HepG2 (cell line): ENCODE measurements around the gene FHIT. TPM values are rescaled to one million over a fixed set of nuclear protein-coding genes. Genes with fewer than 3 reads are reported as not detected.

Experiments
- ATAC-seq: fragments of 200-7000 bp; cut with Tn5 transposase; 3 replicates; pipeline ENCODE4 v1.9.1; 2020; ENCODE audit warnings: mild to moderate bottlenecking, moderate library complexity
- BruUV-seq: library from RNA; stranded (reverse); fragments of 400-500 nt; replicated peaks from 2 replicates; lab custom pipeline; 2021; lab: Mats Ljungman, UMichigan
- CTCF ChIA-PET: fragments of 300-600 bp; formaldehyde crosslinking; extraction: SDS; loops from one replicate; lab custom pipeline; 2021; ENCODE audit warnings: low total read pairs, inconsistent platforms, low intra/inter-chr PET ratio; lab: Yijun Ruan, JAX
- POLR2A ChIA-PET: fragments of 350-600 bp; sonication (Branson Sonifier 250); formaldehyde crosslinking; loops from one replicate; lab custom pipeline; 2020; ENCODE audit warnings: antibody characterized with exemption, inconsistent platforms; lab: Yijun Ruan, JAX
- DNase-seq: peaks from one replicate; pipeline ENCODE4 v3.0.0-alpha.2; 2015; ENCODE audit warnings: low spot score
- FAIRE-seq: peaks from 3 replicates; lab custom pipeline; 2011; peaks lifted over from hg19 to GRCh38; lab: Jason Lieb, UNC
- H2AFZ ChIP-seq: one replicate; pipeline ENCODE4 v1.6.1; 2011; ENCODE audit warnings: low read length, inconsistent platforms
- H3K27ac ChIP-seq: fragments of 300-600 bp; 3 replicates; pipeline ENCODE4 v1.8.0; 2011; ENCODE audit warnings: mixed run types, mild to moderate bottlenecking, mixed read lengths, low read length, inconsistent platforms; ENCODE audit not compliant: insufficient read depth; ENCODE audit errors: extremely low read length
- H3K27me3 ChIP-seq, 2 experiments: fragments of 200-600 bp in 1 of 2; 2 replicates in 1 of 2; 3 replicates in 1 of 2; pipeline versions ENCODE4 v1.6.0 to v1.8.0; 2011; ENCODE audit warnings: low read length in 2 of 2, mild to moderate bottlenecking in 2 of 2, moderate library complexity in 2 of 2, inconsistent platforms in 1 of 2; ENCODE audit not compliant: insufficient read depth in 2 of 2, control insufficient read depth in 1 of 2
- H3K36me3 ChIP-seq, 2 experiments: fragments of 200-600 bp in 1 of 2; replicated peaks in 1 of 2; 2 replicates in 1 of 2; 3 replicates in 1 of 2; pipeline versions ENCODE4 v1.5.1 to v1.8.0; 2011; ENCODE audit warnings: low read length in 2 of 2, inconsistent platforms in 1 of 2; ENCODE audit not compliant: insufficient read depth in 2 of 2, control insufficient read depth in 1 of 2
- H3K4me1 ChIP-seq: 2 replicates; pipeline ENCODE4 v1.5.1; 2012; ENCODE audit warnings: low read length, inconsistent platforms; ENCODE audit not compliant: insufficient read depth
- H3K4me2 ChIP-seq: 2 replicates; pipeline ENCODE4 v1.6.0; 2011; ENCODE audit warnings: low read depth, low read length, inconsistent platforms
- H3K4me3 ChIP-seq, 3 experiments: fragments of 200-600 bp in 1 of 3; sonication (generic), shearing (Covaris generic) in 1 of 3; replicated peaks in 1 of 3; 2 replicates each; pipeline ENCODE4 v1.5.1; 2011 to 2016; ENCODE audit warnings: low read length in 3 of 3, inconsistent platforms in 2 of 3, low read depth in 2 of 3, mild to moderate bottlenecking in 2 of 3, control low read depth in 1 of 3, mixed read lengths in 1 of 3; ENCODE audit not compliant: insufficient read depth in 1 of 3
- H3K79me2 ChIP-seq: one replicate; pipeline ENCODE4 v1.6.1; 2011; ENCODE audit warnings: low read length, inconsistent platforms; ENCODE audit not compliant: insufficient read depth
- H3K9ac ChIP-seq: 2 replicates; pipeline ENCODE4 v1.6.0; 2011; ENCODE audit warnings: mild to moderate bottlenecking, low read depth, low read length, inconsistent platforms; ENCODE audit not compliant: insufficient read depth
- H3K9me3 ChIP-seq: 2 replicates; pipeline ENCODE4 v1.5.1; 2012; ENCODE audit warnings: mild to moderate bottlenecking, low read length
- H4K20me1 ChIP-seq: 2 replicates; pipeline ENCODE4 v1.6.0; 2011; ENCODE audit warnings: inconsistent platforms, mild to moderate bottlenecking, low read length, moderate library complexity; ENCODE audit not compliant: insufficient read depth
- AKNA ChIP-seq: sonication (generic); formaldehyde crosslinking; IDR thresholded peaks from 2 replicates; pipeline ENCODE4 v1.4.0; 2020; ENCODE audit warnings: missing genetic modification reagents, borderline replicate concordance
- DPF2 ChIP-seq: sonication (generic); formaldehyde crosslinking; IDR thresholded peaks from 2 replicates; pipeline ENCODE4 v1.4.0; 2020; ENCODE audit warnings: mild to moderate bottlenecking, low read depth, missing genetic modification reagents, borderline replicate concordance
- EHMT2 ChIP-seq: fragments of 200-600 bp; sonication (generic); IDR thresholded peaks from 2 replicates; pipeline ENCODE4 v1.7.0; 2017; ENCODE audit warnings: antibody characterized with exemption, low read depth, low read length, borderline replicate concordance
- SNRNP70 ChIP-seq: fragments of 200-400 bp; formaldehyde crosslinking; IDR thresholded peaks from 2 replicates; pipeline ENCODE4 v1.6.1; 2017; ENCODE audit warnings: mild to moderate bottlenecking, low read depth, low read length, moderate library complexity
- ZBTB10 ChIP-seq: sonication (generic); formaldehyde crosslinking; IDR thresholded peaks from 2 replicates; pipeline ENCODE4 v1.4.0; 2020; ENCODE audit warnings: missing genetic modification reagents, borderline replicate concordance
- ZFP36 ChIP-seq: fragments of 150-350 bp; IDR thresholded peaks from 2 replicates; pipeline ENCODE4 v1.6.1; 2018; ENCODE audit warnings: borderline replicate concordance, low read length, low read depth; ENCODE audit not compliant: partially characterized antibody
- ZNF333 ChIP-seq: sonication (generic); formaldehyde crosslinking; IDR thresholded peaks from 2 replicates; pipeline ENCODE4 v1.4.0; 2020; ENCODE audit warnings: mild to moderate bottlenecking, missing genetic modification reagents, borderline replicate concordance
- ZNF441 ChIP-seq: sonication (generic); formaldehyde crosslinking; IDR thresholded peaks from 2 replicates; pipeline ENCODE4 v1.7.0; 2021; ENCODE audit warnings: missing genetic modification reagents, borderline replicate concordance
- WGBS: methylation state at CpG from one replicate; pipeline ENCODE4 v1.1.6; 2017; ENCODE audit warnings: low lambda C conversion rate; 5-methylcytosine and 5-hydroxymethylcytosine counted together
- in situ Hi-C: cut with HindIII; loops from 2 replicates; pipeline ENCODE4 v1.10.0; 2017; ENCODE audit warnings: low pct_unique_long_range_greater_than_20kb; ENCODE audit not compliant: extremely low pct_ligation_motif_present
- intact Hi-C: fragments of 100-400 bp; cut with micrococcal nuclease; formaldehyde crosslinking; loops from one replicate; pipeline ENCODE4 v1.10.0; 2022; ENCODE audit not compliant: unreplicated experiment
- polyA plus RNA-seq, 8 experiments: library from polyadenylated mRNA; depleted of rRNA in 3 of 8; stranded (reverse) in 7 of 8; unstranded in 1 of 8; fragments of >200 nt; fragmentation: Illumina TruSeq in 4 of 8; extraction: Trizol in 4 of 8; gene quantifications; 2 replicates each; pipeline versions ENCODE4 v1.2.1 to v1.2.3, GENCODE V29; 2011 to 2016; ENCODE audit warnings: low read depth in 4 of 8, missing spikeins in 1 of 8, mixed read lengths in 1 of 8; ENCODE audit not compliant: insufficient read depth in 1 of 8
- total RNA-seq, 5 experiments: library from RNA; depleted of rRNA; stranded (reverse); fragments of >200 nt; fragmentation: Illumina TruSeq; extraction: Trizol; gene quantifications; 2 replicates each; pipeline ENCODE4 v1.2.3, GENCODE V29; 2016; ENCODE audit warnings: low read depth in 1 of 5

The FHIT gene
- total and polyA plus RNA-seq, 2 of the 13 experiments (the other 11 are each of a cell fraction or from before 2014, with no cell fraction given): 4.0 to 4.6 TPM

GRCh38 chr3:60555686-60556354, 695.4 kb downstream of the FHIT start:
- Histone ChIP-seq H3K9me3 (no peaks in the 10 kb centered on the region), H3K79me2 (no peaks in the 10 kb centered on the region), H3K27ac (no peak overlapping the region), H2AFZ (no peak overlapping the region), H3K9ac (no peak overlapping the region), H3K27me3 (no peaks in the 10 kb centered on the region), H3K4me1 (no peaks in the 10 kb centered on the region), H4K20me1 (no peaks in the 10 kb centered on the region)
- DNase-seq: no peak
- ChIA-PET CTCF (no interaction called here), POLR2A (no interaction called here)
- in situ Hi-C loops (no loop called here), intact Hi-C loops (no loop called here)
- WGBS: 39% methylated on average over 4 of the region's 4 CpGs
- no TSS peak for BruUV-seq
- TF ChIP-seq SNRNP70 (no peak), ZBTB10 (CRISPR knock-in tag) (no peak), DPF2 (no peak), ZNF333 (CRISPR knock-in tag) (no peak), EHMT2 (no peak), AKNA (CRISPR knock-in tag) (no peak), ZNF441 (no peak), ZFP36 (no peak)
- TF ChIP-seq, all 625 proteins: peak for 0
- Histone ChIP-seq H3K4me3 (no peak overlapping the region), H3K36me3 (no peaks in the 10 kb centered on the region), H3K4me2 (no peak overlapping the region)
- FAIRE-seq: no peak
- ATAC-seq: no peak
